ENCODE data around the gene NHSL2.

- TF ChIP-seq CTCF (IDR thresholded peaks at IDR 0.05) (no peak), POLR2AphosphoS5 (IDR thresholded peaks at IDR 0.05; ENCODE audit: low read depth, low read length) (no peak), REST (IDR thresholded peaks at IDR 0.05; ENCODE audit: insufficient read depth in 1 of 2, low read depth in 2 of 2, low read length in 1 of 2) (no peak)
These were observed 227.3 kb downstream of the NHSL2 start for GRCh38 chrX:72137846-72138495.

Measured in Panc1 (cell line).